Liver (tissue), 9 donors: ENCODE data around the gene PRICKLE3. TPM values are rescaled to one million over a fixed set of nuclear protein-coding genes. Genes with fewer than 3 reads are reported as not detected.

Experiments
- DNase-seq: peaks from one replicate; pipeline ENCODE4 v3.0.0-alpha.2; 2017; ENCODE audit warnings: low spot score
- H3K27ac ChIP-seq, 2 donors: one replicate each; pipeline ENCODE4 v1.7.0; 2013; ENCODE audit warnings: inconsistent platforms in 2 of 2, low read length in 2 of 2, control low read depth in 1 of 2, low read depth in 1 of 2, mild to moderate bottlenecking in 1 of 2
- H3K27me3 ChIP-seq, 4 donors: one replicate each; pipeline versions ENCODE4 v1.6.1 to v1.7.0; 2013; ENCODE audit warnings: low read length in 3 of 4, inconsistent platforms in 1 of 4, mild to moderate bottlenecking in 1 of 4, moderate library complexity in 1 of 4; ENCODE audit not compliant: control insufficient read depth in 4 of 4, insufficient read depth in 4 of 4
- H3K36me3 ChIP-seq, 4 donors: one replicate each; pipeline versions ENCODE4 v1.6.1 to v1.7.0; 2013; ENCODE audit warnings: low read length in 3 of 4, mild to moderate bottlenecking in 3 of 4, low read depth in 1 of 4, moderate library complexity in 1 of 4; ENCODE audit not compliant: control insufficient read depth in 4 of 4, insufficient read depth in 3 of 4
- H3K4me1 ChIP-seq, 4 donors: one replicate each; pipeline versions ENCODE4 v1.6.1 to v1.7.0; 2013; ENCODE audit warnings: low read length in 3 of 4, mild to moderate bottlenecking in 3 of 4, moderate library complexity in 1 of 4; ENCODE audit not compliant: control insufficient read depth in 4 of 4, insufficient read depth in 4 of 4
- H3K4me3 ChIP-seq, 3 donors: one replicate each; pipeline versions ENCODE4 v1.6.1 to v1.7.0; 2013; ENCODE audit warnings: low read length in 3 of 3, control low read depth in 1 of 3, low read depth in 1 of 3, mild to moderate bottlenecking in 1 of 3
- H3K9ac ChIP-seq, 2 donors: one replicate each; pipeline ENCODE4 v1.7.0; 2013; ENCODE audit warnings: low read length in 2 of 2, mild to moderate bottlenecking in 2 of 2, moderate library complexity in 2 of 2, control low read depth in 1 of 2, low read depth in 1 of 2
- H3K9me3 ChIP-seq, 4 donors: one replicate each; pipeline versions ENCODE4 v1.6.1 to v1.7.0; 2013; ENCODE audit warnings: low read length in 3 of 4; ENCODE audit not compliant: control insufficient read depth in 4 of 4
- CTCF ChIP-seq: fragments of 150-350 bp; IDR thresholded peaks from 2 replicates; pipeline ENCODE4 v1.5.1; 2017; ENCODE audit warnings: improper control_type of control experiment, low read depth, low read length; ENCODE audit not compliant: missing input control
- EGR1 ChIP-seq, 2 donors: IDR thresholded peaks; 2 replicates each; pipeline ENCODE4 v1.6.1; 2016 to 2018; ENCODE audit warnings: antibody characterized with exemption in 2 of 2, low read depth in 2 of 2
- FOXA1 ChIP-seq: IDR thresholded peaks from 2 replicates; pipeline ENCODE4 v1.6.1; 2016; ENCODE audit warnings: antibody characterized with exemption
- FOXA2 ChIP-seq: IDR thresholded peaks from 2 replicates; pipeline ENCODE4 v1.6.1; 2016; ENCODE audit warnings: antibody characterized with exemption
- GABPA ChIP-seq, 2 donors: IDR thresholded peaks in 1 of 2; conservative IDR thresholded peaks in 1 of 2; 2 replicates each; pipeline ENCODE4 v1.6.1; 2016; ENCODE audit warnings: antibody characterized with exemption in 2 of 2, mild to moderate bottlenecking in 1 of 2, moderate library complexity in 1 of 2
- HNF4A ChIP-seq, 2 donors: conservative IDR thresholded peaks; 2 replicates each; pipeline ENCODE4 v1.6.1; 2016; ENCODE audit warnings: antibody characterized with exemption in 2 of 2, mild to moderate bottlenecking in 2 of 2
- HNF4G ChIP-seq: IDR thresholded peaks from 2 replicates; pipeline ENCODE4 v1.6.1; 2016; ENCODE audit warnings: antibody characterized with exemption
- JUND ChIP-seq, 2 donors: IDR thresholded peaks; 2 replicates each; pipeline ENCODE4 v1.6.1; 2016; ENCODE audit warnings: antibody characterized with exemption in 2 of 2
- MAX ChIP-seq: IDR thresholded peaks from 2 replicates; pipeline ENCODE4 v1.6.1; 2016; ENCODE audit warnings: antibody characterized with exemption
- NR2F2 ChIP-seq: IDR thresholded peaks from 2 replicates; pipeline ENCODE4 v1.6.1; 2016; ENCODE audit warnings: antibody characterized with exemption
- RAD21 ChIP-seq, 2 donors: IDR thresholded peaks; 2 replicates each; pipeline ENCODE4 v1.6.1; 2016; ENCODE audit warnings: antibody characterized with exemption in 2 of 2, mild to moderate bottlenecking in 2 of 2
- REST ChIP-seq: IDR thresholded peaks from 2 replicates; pipeline ENCODE4 v1.6.1; 2016; ENCODE audit warnings: antibody characterized with exemption, mild to moderate bottlenecking
- RXRA ChIP-seq, 2 donors: IDR thresholded peaks; 2 replicates each; pipeline ENCODE4 v1.6.1; 2017 to 2018; ENCODE audit warnings: antibody characterized with exemption in 2 of 2, mild to moderate bottlenecking in 1 of 2
- SP1 ChIP-seq: IDR thresholded peaks from 2 replicates; pipeline ENCODE4 v1.6.1; 2018; ENCODE audit warnings: antibody characterized with exemption, mild to moderate bottlenecking
- TAF1 ChIP-seq: conservative IDR thresholded peaks from 2 replicates; pipeline ENCODE4 v1.6.1; 2016; ENCODE audit warnings: antibody characterized with exemption, mild to moderate bottlenecking
- YY1 ChIP-seq: IDR thresholded peaks from 2 replicates; pipeline ENCODE4 v1.6.1; 2016; ENCODE audit warnings: antibody characterized with exemption, mild to moderate bottlenecking
- ZBTB33 ChIP-seq: IDR thresholded peaks from 2 replicates; pipeline ENCODE4 v1.6.1; 2016; ENCODE audit warnings: antibody characterized with exemption
- WGBS: extraction: QIAGEN DNeasy Blood & Tissue Kit; methylation state at CpG from one replicate; pipeline ENCODE4 v1.1.7; 2013; 5-methylcytosine and 5-hydroxymethylcytosine counted together
- polyA plus RNA-seq, 2 donors: library from polyadenylated mRNA; stranded (reverse) in 1 of 2; unstranded in 1 of 2; fragments of 200-250 nt in 1 of 2; fragments of >200 nt in 1 of 2; fragmentation: Nextera tagmentation in 1 of 2; extraction: Ambion mirVana in 1 of 2; gene quantifications; one replicate each; pipeline versions ENCODE4 v1.2.1 to v1.2.3, GENCODE V29; 2013 to 2015
- total RNA-seq, 2 donors: library from RNA; depleted of rRNA; stranded (reverse); fragments of >200 nt; gene quantifications; one replicate each; pipeline ENCODE4 v1.2.3, GENCODE V29; 2014
- donor health status: healthy.
- donor health status: healthy.
- donor health status: healthy.
- donor health status: healthy.
- donor health status: healthy.

Gene PRICKLE3
- total and polyA plus RNA-seq, 4 donors: 2.1 to 6.5 (median 2.9) TPM

GRCh38 chrX:49163555-49164419, 22.4 kb downstream of the PRICKLE3 start (continued):
- TF ChIP-seq REST (no peak), HNF4G (no peak), NR2F2 (peak; percentile 31), YY1 (no peak), JUND (IDR thresholded peaks at IDR 0.05) (peak; percentile 45 to 52), GABPA (IDR thresholded peaks at IDR 0.05 in 1 of 2, conservative IDR thresholded peaks at IDR 0.05 in 1 of 2) (no peak), RXRA (IDR thresholded peaks at IDR 0.05) (peak; percentile 14 to 20), SP1 (peak; percentile 40), RAD21 (IDR thresholded peaks at IDR 0.05) (peak in 1 of 2 donors; percentile 47)

GRCh38 chrX:49162620-49163019, 23.6 kb downstream of the PRICKLE3 start, which contains the start of gene MAGIX:
Gene MAGIX (plus strand): TSS chrX:49162758. CDS start chrX:49162890, 132 bp downstream.
- Histone ChIP-seq H3K9ac (peak within 1 kb of the TSS in 1 of 2 donors; percentile 39), H3K27ac (peak within 1 kb of the TSS; percentile 95), H3K4me1 (peaks cover 0 to 4% (median 2%) of the 10 kb centered on the region in 4 donors), H3K36me3 (no peaks in the 10 kb centered on the region), H3K27me3 (no peaks in the 10 kb centered on the region), H3K4me3 (peak within 1 kb of the TSS in 2 of 3 donors; percentile 49 to 50), H3K9me3 (no peaks in the 10 kb centered on the region)
- WGBS: 34% methylated on average over 28 of the region's 28 CpGs
- no peak for TF ChIP-seq ZBTB33
- TF ChIP-seq GABPA (IDR thresholded peaks at IDR 0.05 in 1 of 2, conservative IDR thresholded peaks at IDR 0.05 in 1 of 2): no peak
- TF ChIP-seq NR2F2: no peak
- no peak for TF ChIP-seq RXRA (IDR thresholded peaks at IDR 0.05)
- no peak for TF ChIP-seq HNF4G
- no peak for TF ChIP-seq MAX
- TF ChIP-seq EGR1 (IDR thresholded peaks at IDR 0.05; ENCODE audit: low read depth in 2 of 2): no peak
- no peak for TF ChIP-seq TAF1
- no peak for TF ChIP-seq FOXA2
- TF ChIP-seq REST: no peak
- TF ChIP-seq HNF4A (conservative IDR thresholded peaks at IDR 0.05): no peak
- TF ChIP-seq CTCF: no peak
- TF ChIP-seq YY1: no peak
- TF ChIP-seq FOXA1: no peak
- DNase-seq: no peak
